H9 (cell line): ENCODE measurements around the gene TBC1D1. TPM values are rescaled to one million over a fixed set of nuclear protein-coding genes. Genes with fewer than 3 reads are reported as not detected.

ENCODE experiments used
- DNase-seq: peaks from one replicate; pipeline ENCODE4 v3.0.0-alpha.2; 2017
- H2AFZ ChIP-seq: one replicate; pipeline ENCODE4 v1.6.1; 2013; ENCODE audit warnings: mild to moderate bottlenecking, low read length, control low read depth, moderate library complexity
- H2AK5ac ChIP-seq: 2 replicates; pipeline ENCODE4 v1.6.1; 2013; ENCODE audit warnings: low read length, control low read depth, mixed read lengths; ENCODE audit not compliant: insufficient read length
- H2BK120ac ChIP-seq: one replicate; pipeline ENCODE4 v1.6.1; 2013; ENCODE audit warnings: low read depth, mild to moderate bottlenecking, low read length, control low read depth, inconsistent platforms; ENCODE audit not compliant: poor library complexity, severe bottlenecking
- H2BK12ac ChIP-seq: 2 replicates; pipeline ENCODE4 v1.6.1; 2013; ENCODE audit warnings: low read length, control low read depth, mixed read lengths, low read depth; ENCODE audit not compliant: insufficient read length
- H2BK15ac ChIP-seq: 2 replicates; pipeline ENCODE4 v1.6.1; 2013; ENCODE audit warnings: low read depth, low read length, control low read depth
- H2BK20ac ChIP-seq: one replicate; pipeline ENCODE4 v1.6.1; 2013; ENCODE audit warnings: low read depth, mild to moderate bottlenecking, low read length, control low read depth, inconsistent platforms; ENCODE audit not compliant: poor library complexity, severe bottlenecking
- H2BK5ac ChIP-seq: 2 replicates; pipeline ENCODE4 v1.6.1; 2013; ENCODE audit warnings: low read length, control low read depth, mixed read lengths; ENCODE audit not compliant: insufficient read length
- H3K14ac ChIP-seq: 2 replicates; pipeline ENCODE4 v1.6.1; 2013; ENCODE audit warnings: low read length, control low read depth; ENCODE audit not compliant: insufficient read depth
- H3K18ac ChIP-seq: 2 replicates; pipeline ENCODE4 v1.6.1; 2013; ENCODE audit warnings: low read depth, mild to moderate bottlenecking, mixed read lengths, low read length, control low read depth; ENCODE audit not compliant: insufficient read length
- H3K23ac ChIP-seq: 2 replicates; pipeline ENCODE4 v1.6.1; 2013; ENCODE audit warnings: low read length, control low read depth, mixed read lengths, low read depth; ENCODE audit not compliant: insufficient read length
- H3K23me2 ChIP-seq: 2 replicates; pipeline ENCODE4 v1.6.1; 2013; ENCODE audit warnings: low read depth, mild to moderate bottlenecking, mixed read lengths, low read length, control low read depth; ENCODE audit not compliant: insufficient read length, poor library complexity, severe bottlenecking
- H3K27ac ChIP-seq: 2 replicates; pipeline ENCODE4 v1.5.1; 2013; ENCODE audit warnings: low read length, control low read depth, mixed read lengths, low read depth; ENCODE audit not compliant: insufficient read length
- H3K27me3 ChIP-seq: 2 replicates; pipeline ENCODE4 v1.6.1; 2013; ENCODE audit warnings: low read length, control low read depth, inconsistent platforms; ENCODE audit not compliant: insufficient read depth
- H3K4ac ChIP-seq: 2 replicates; pipeline ENCODE4 v1.6.1; 2013; ENCODE audit warnings: low read depth, mild to moderate bottlenecking, control low read depth, inconsistent platforms, low read length, moderate library complexity
- H3K4me1 ChIP-seq: 2 replicates; pipeline ENCODE4 v1.6.1; 2013; ENCODE audit warnings: low read length, control low read depth, inconsistent platforms; ENCODE audit not compliant: insufficient read depth
- H3K4me2 ChIP-seq: 2 replicates; pipeline ENCODE4 v1.6.1; 2013; ENCODE audit warnings: low read length, control low read depth, mixed read lengths; ENCODE audit not compliant: insufficient read length, insufficient read depth
- H3K56ac ChIP-seq: 2 replicates; pipeline ENCODE4 v1.6.1; 2013; ENCODE audit warnings: low read depth, mild to moderate bottlenecking, mixed read lengths, low read length, control low read depth; ENCODE audit not compliant: insufficient read length
- H3K79me1 ChIP-seq: 2 replicates; pipeline ENCODE4 v1.6.1; 2013; ENCODE audit warnings: low read depth, mild to moderate bottlenecking, moderate library complexity, low read length, control low read depth, inconsistent platforms; ENCODE audit not compliant: insufficient read depth, poor library complexity, severe bottlenecking
- H3K79me2 ChIP-seq: 2 replicates; pipeline ENCODE4 v1.6.1; 2013; ENCODE audit warnings: low read length, control low read depth, inconsistent platforms; ENCODE audit not compliant: insufficient read depth
- H3K9ac ChIP-seq: 2 replicates; pipeline ENCODE4 v1.6.1; 2013; ENCODE audit warnings: low read length, control low read depth, mixed read lengths; ENCODE audit not compliant: insufficient read length; ENCODE audit errors: extremely low read depth
- H3K9me3 ChIP-seq: one replicate; pipeline ENCODE4 v1.6.1; 2013; ENCODE audit warnings: low read depth, low read length, inconsistent platforms; ENCODE audit not compliant: control insufficient read depth
- H3T11ph ChIP-seq: one replicate; pipeline ENCODE4 v1.6.1; 2013; ENCODE audit warnings: mild to moderate bottlenecking, low read length, control low read depth, inconsistent platforms
- H4K20me1 ChIP-seq: one replicate; pipeline ENCODE4 v1.6.1; 2013; ENCODE audit not compliant: control insufficient read depth, insufficient read length, insufficient read depth
- H4K5ac ChIP-seq: 2 replicates; pipeline ENCODE4 v1.6.1; 2013; ENCODE audit warnings: low read depth, mild to moderate bottlenecking, mixed read lengths, low read length, control low read depth; ENCODE audit not compliant: insufficient read length
- H4K8ac ChIP-seq: replicated peaks from 2 replicates; pipeline ENCODE4 v1.6.1; 2013; ENCODE audit warnings: low read length, control low read depth, mixed read lengths, low read depth; ENCODE audit not compliant: insufficient read length
- H4K91ac ChIP-seq: 2 replicates; pipeline ENCODE4 v1.6.1; 2013; ENCODE audit warnings: low read depth, mild to moderate bottlenecking, moderate library complexity, mixed read lengths, low read length, control low read depth; ENCODE audit not compliant: insufficient read length
- H3K27ac Mint-ChIP-seq, 3 experiments: 2 replicates in 2 of 3; 3 replicates in 1 of 3; pipeline ENCODE4 v1.8.0; 2020 to 2021; ENCODE audit warnings: mixed read lengths in 3 of 3, mild to moderate bottlenecking in 1 of 3, moderate library complexity in 1 of 3
- H3K27me3 Mint-ChIP-seq: 2 replicates; pipeline ENCODE4 v1.8.0; 2021; ENCODE audit warnings: low read depth, mild to moderate bottlenecking, moderate library complexity, mixed read lengths
- H3K36me3 Mint-ChIP-seq, 3 experiments: 2 replicates in 2 of 3; 3 replicates in 1 of 3; pipeline ENCODE4 v1.8.0; 2020 to 2021; ENCODE audit warnings: low read depth in 3 of 3, mixed read lengths in 3 of 3; ENCODE audit not compliant: insufficient read depth in 1 of 3
- H3K4me1 Mint-ChIP-seq, 2 experiments: 2 replicates each; pipeline ENCODE4 v1.8.0; 2020; ENCODE audit warnings: mixed read lengths in 2 of 2
- H3K4me3 Mint-ChIP-seq, 2 experiments: 2 replicates in 1 of 2; 3 replicates in 1 of 2; pipeline ENCODE4 v1.8.0; 2020 to 2021; ENCODE audit warnings: mild to moderate bottlenecking in 2 of 2, mixed read lengths in 2 of 2, moderate library complexity in 1 of 2
- H3K9me3 Mint-ChIP-seq, 2 experiments: 2 replicates in 1 of 2; 3 replicates in 1 of 2; pipeline ENCODE4 v1.8.0; 2020; ENCODE audit warnings: mild to moderate bottlenecking in 2 of 2, mixed read lengths in 2 of 2, moderate library complexity in 1 of 2
- CTCF ChIP-seq: fragments of 200-600 bp; sonication (generic); conservative IDR thresholded peaks from 3 replicates; pipeline ENCODE4 v1.8.0; 2021; ENCODE audit warnings: antibody characterized with exemption, mild to moderate bottlenecking
- WGBS: extraction: QIAGEN DNeasy Blood & Tissue Kit; methylation state at CpG from one replicate; pipeline ENCODE4 v1.1.7; 2013; ENCODE audit warnings: missing lambda C conversion rate, low lambda C conversion rate, mixed read lengths; ENCODE audit not compliant: insufficient read length; ENCODE audit errors: extremely low coverage; 5-methylcytosine and 5-hydroxymethylcytosine counted together
- total RNA-seq: library from RNA; stranded (reverse); gene quantifications from 2 replicates; pipeline ENCODE4 v1.2.1, GENCODE V29; 2021

Gene TBC1D1
- total RNA-seq, 1 experiment from 2014 or later = 109 TPM

- Mint-ChIP-seq H3K27me3 (no peaks in the 10 kb centered on the region), H3K27ac (0 out of 7 replicates have a peak overlapping the region, but pooled peaks of 1 of the 3 experiments have one; percentile 48), H3K4me3 (no peak overlapping the region), H3K9me3 (no peaks in the 10 kb centered on the region), H3K36me3 (peaks cover 9 to 34% (median 34%) of the 10 kb centered on the region in 3 experiments; a peak in 6 of 7 replicates), H3K4me1 (peaks cover 0 to 2% of the 10 kb centered on the region in 2 experiments; a peak in 2 of 4 replicates)
- Histone ChIP-seq H3K79me1 (no peaks in the 10 kb centered on the region), H4K91ac (no peak overlapping the region), H3K9ac (no peak overlapping the region), H3K4me2 (no peak overlapping the region), H3K23me2 (no peaks in the 10 kb centered on the region), H3K9me3 (no peaks in the 10 kb centered on the region), H3K56ac (no peak overlapping the region), H4K20me1 (no peaks in the 10 kb centered on the region), H3T11ph (no peak overlapping the region), H3K18ac (no peak overlapping the region), H4K8ac (no peak overlapping the region), H2BK120ac (no peak overlapping the region), H3K23ac (no peak overlapping the region), H2AK5ac (no peak overlapping the region), H2BK15ac (no peak overlapping the region), H3K4ac (no peak overlapping the region), H3K4me1 (no peaks in the 10 kb centered on the region), H2AFZ (no peak overlapping the region), H4K5ac (no peak overlapping the region), H2BK12ac (no peak overlapping the region), H2BK20ac (no peak overlapping the region), H3K79me2 (no peaks in the 10 kb centered on the region), H3K27ac (no peak overlapping the region), H3K14ac (no peak overlapping the region), H3K27me3 (no peaks in the 10 kb centered on the region), H2BK5ac (no peak overlapping the region)
- no peak for TF ChIP-seq CTCF
- no peak for DNase-seq
- WGBS = no CpG with 5 or more reads among the region's 4 CpGs
Measured at GRCh38 chr4:37845201-37845600, 45.7 kb upstream of the TBC1D1 start.
